K562 (cell line): ENCODE results near the gene ALS2CL. TPM values are rescaled to one million over a fixed set of nuclear protein-coding genes. Genes with fewer than 3 reads are reported as not detected.

Source experiments
- CHD7 ChIP-seq: fragments of 200-600 bp; sonication (generic); IDR thresholded peaks from one replicate; pipeline ENCODE4 v1.6.1; 2012; ENCODE audit warnings: mild to moderate bottlenecking, low read depth, low read length, inconsistent platforms
- GATAD2B ChIP-seq: fragments of 450-650 bp; IDR thresholded peaks from 2 replicates; pipeline ENCODE4 v1.6.1; 2017; ENCODE audit warnings: mild to moderate bottlenecking, borderline replicate concordance
- NFXL1 ChIP-seq: fragments of 450-650 bp; formaldehyde crosslinking; IDR thresholded peaks from 2 replicates; pipeline ENCODE4 v1.4.0; 2021; ENCODE audit warnings: mild to moderate bottlenecking
- SIN3A ChIP-seq, 2 experiments: fragments of 150-350 bp in 1 of 2; IDR thresholded peaks; 2 replicates each; pipeline ENCODE4 v1.6.1; 2011 to 2016; ENCODE audit warnings: borderline replicate concordance in 2 of 2, low read depth in 2 of 2, low read length in 2 of 2, mild to moderate bottlenecking in 2 of 2, moderate library complexity in 2 of 2; ENCODE audit not compliant: control insufficient read depth in 1 of 2
- polyA plus RNA-seq, 8 experiments: library from polyadenylated mRNA; depleted of rRNA in 4 of 8; stranded (reverse) in 5 of 8; unstranded in 3 of 8; fragments of >200 nt; fragmentation: Nextera tagmentation in 2 of 8; fragmentation: Illumina TruSeq in 1 of 8; extraction: Ambion mirVana in 2 of 8; extraction: Trizol in 1 of 8; gene quantifications; 2 replicates each; pipeline versions ENCODE4 v1.2.1 to v1.2.3, GENCODE V29; 2011 to 2014; ENCODE audit warnings: inconsistent platforms in 1 of 8, missing spikeins in 1 of 8
- total RNA-seq, 7 experiments: library from RNA; depleted of rRNA in 6 of 7; stranded (reverse); fragments of >200 nt in 6 of 7; fragmentation: Illumina TruSeq in 2 of 7; extraction: Trizol in 2 of 7; gene quantifications; 2 replicates each; pipeline versions ENCODE4 v1.2.1 to v1.2.3, GENCODE V29; 2011 to 2021; ENCODE audit warnings: low replicate concordance in 1 of 7
- TF ChIP-seq, protein P1 (sequence below): sonication (generic); formaldehyde crosslinking; IDR thresholded peaks from 2 replicates; pipeline ENCODE4 v1.8.0; 2023; ENCODE audit warnings: mild to moderate bottlenecking, missing genetic modification reagents
- TF ChIP-seq, protein P2 (sequence below): sonication (generic); formaldehyde crosslinking; IDR thresholded peaks from 2 replicates; pipeline ENCODE4 v1.8.0; 2022; ENCODE audit warnings: mild to moderate bottlenecking, missing genetic modification reagents

Gene ALS2CL
- total and polyA plus RNA-seq, 9 of the 15 experiments (the other 6 are each of a cell fraction or from before 2014, with no cell fraction given), result 0.03 to 0.13 (median 0.05) TPM; not detected in 3

- TF ChIP-seq CHD7 (no peak), SIN3A (IDR thresholded peaks at IDR 0.05; ENCODE audit: borderline replicate concordance in 2 of 2, control insufficient read depth in 1 of 2, low read depth in 2 of 2, low read length in 2 of 2) (no peak), GATAD2B (no peak), NFXL1 (CRISPR knock-in tag) (no peak)
- TF ChIP-seq, protein P1, sequence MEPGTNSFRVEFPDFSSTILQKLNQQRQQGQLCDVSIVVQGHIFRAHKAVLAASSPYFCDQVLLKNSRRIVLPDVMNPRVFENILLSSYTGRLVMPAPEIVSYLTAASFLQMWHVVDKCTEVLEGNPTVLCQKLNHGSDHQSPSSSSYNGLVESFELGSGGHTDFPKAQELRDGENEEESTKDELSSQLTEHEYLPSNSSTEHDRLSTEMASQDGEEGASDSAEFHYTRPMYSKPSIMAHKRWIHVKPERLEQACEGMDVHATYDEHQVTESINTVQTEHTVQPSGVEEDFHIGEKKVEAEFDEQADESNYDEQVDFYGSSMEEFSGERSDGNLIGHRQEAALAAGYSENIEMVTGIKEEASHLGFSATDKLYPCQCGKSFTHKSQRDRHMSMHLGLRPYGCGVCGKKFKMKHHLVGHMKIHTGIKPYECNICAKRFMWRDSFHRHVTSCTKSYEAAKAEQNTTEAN (CRISPR knock-in tag), result no peak
- TF ChIP-seq, protein P2, sequence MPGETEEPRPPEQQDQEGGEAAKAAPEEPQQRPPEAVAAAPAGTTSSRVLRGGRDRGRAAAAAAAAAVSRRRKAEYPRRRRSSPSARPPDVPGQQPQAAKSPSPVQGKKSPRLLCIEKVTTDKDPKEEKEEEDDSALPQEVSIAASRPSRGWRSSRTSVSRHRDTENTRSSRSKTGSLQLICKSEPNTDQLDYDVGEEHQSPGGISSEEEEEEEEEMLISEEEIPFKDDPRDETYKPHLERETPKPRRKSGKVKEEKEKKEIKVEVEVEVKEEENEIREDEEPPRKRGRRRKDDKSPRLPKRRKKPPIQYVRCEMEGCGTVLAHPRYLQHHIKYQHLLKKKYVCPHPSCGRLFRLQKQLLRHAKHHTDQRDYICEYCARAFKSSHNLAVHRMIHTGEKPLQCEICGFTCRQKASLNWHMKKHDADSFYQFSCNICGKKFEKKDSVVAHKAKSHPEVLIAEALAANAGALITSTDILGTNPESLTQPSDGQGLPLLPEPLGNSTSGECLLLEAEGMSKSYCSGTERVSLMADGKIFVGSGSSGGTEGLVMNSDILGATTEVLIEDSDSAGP (CRISPR knock-in tag), result no peak
These were observed 12.5 kb upstream of the ALS2CL start (continued) for GRCh38 chr3:46705751-46706552.
